GM12864 (cell line): ENCODE measurements around the gene IRGC.

Experiments used
- DNase-seq: peaks from one replicate; pipeline ENCODE4 v3.0.0-alpha.2; 2011; ENCODE audit warnings: low read depth
- H3K4me3 ChIP-seq: 2 replicates; pipeline ENCODE4 v1.5.1; 2011; ENCODE audit warnings: mild to moderate bottlenecking, low read depth, low read length, control low read depth
- TF ChIP-seq, protein P1 (sequence below): IDR thresholded peaks from 2 replicates; pipeline ENCODE4 v1.5.1; 2011; ENCODE audit warnings: low read depth, mild to moderate bottlenecking, moderate library complexity, low read length, control low read depth, inconsistent platforms; ENCODE audit errors: missing control alignments

Gene IRGC, protein sequence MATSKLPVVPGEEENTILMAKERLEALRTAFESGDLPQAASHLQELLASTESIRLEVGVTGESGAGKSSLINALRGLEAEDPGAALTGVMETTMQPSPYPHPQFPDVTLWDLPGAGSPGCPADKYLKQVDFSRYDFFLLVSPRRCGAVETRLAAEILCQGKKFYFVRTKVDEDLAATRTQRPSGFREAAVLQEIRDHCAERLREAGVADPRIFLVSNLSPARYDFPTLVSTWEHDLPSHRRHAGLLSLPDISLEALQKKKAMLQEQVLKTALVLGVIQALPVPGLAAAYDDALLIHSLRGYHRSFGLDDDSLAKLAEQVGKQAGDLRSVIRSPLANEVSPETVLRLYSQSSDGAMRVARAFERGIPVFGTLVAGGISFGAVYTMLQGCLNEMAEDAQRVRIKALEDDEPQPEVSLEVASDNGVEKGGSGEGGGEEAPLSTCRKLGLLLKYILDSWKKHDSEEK

DNA sequence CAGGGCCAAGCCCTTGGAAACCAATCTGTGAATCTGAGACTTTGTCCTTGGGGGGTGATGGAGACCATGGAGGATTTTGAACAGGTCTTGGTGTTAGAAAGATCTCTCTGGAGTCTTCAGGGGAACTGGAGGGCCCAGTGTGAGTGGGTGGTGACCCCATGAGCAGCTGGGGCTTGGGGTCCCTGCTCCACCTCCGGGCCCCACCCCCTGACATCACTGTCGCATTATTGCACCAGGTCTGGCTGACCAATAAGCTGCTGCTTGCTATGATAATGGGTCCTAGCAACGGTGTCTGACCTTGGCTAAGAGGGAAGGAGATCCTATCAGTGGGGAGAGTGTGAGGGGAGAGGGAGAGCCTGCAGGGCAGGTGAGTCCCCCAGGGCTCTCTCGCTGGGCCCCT, at the start of gene IRGC:
Gene IRGC, plus strand, starts transcription at position 301 of the 400 bp plus-strand sequence. CDS start 2,483 bp downstream, outside the sequence.
- no peak for DNase-seq
- H3K4me3 ChIP-seq: no peak within 1 kb of the TSS
- TF ChIP-seq, protein P1, sequence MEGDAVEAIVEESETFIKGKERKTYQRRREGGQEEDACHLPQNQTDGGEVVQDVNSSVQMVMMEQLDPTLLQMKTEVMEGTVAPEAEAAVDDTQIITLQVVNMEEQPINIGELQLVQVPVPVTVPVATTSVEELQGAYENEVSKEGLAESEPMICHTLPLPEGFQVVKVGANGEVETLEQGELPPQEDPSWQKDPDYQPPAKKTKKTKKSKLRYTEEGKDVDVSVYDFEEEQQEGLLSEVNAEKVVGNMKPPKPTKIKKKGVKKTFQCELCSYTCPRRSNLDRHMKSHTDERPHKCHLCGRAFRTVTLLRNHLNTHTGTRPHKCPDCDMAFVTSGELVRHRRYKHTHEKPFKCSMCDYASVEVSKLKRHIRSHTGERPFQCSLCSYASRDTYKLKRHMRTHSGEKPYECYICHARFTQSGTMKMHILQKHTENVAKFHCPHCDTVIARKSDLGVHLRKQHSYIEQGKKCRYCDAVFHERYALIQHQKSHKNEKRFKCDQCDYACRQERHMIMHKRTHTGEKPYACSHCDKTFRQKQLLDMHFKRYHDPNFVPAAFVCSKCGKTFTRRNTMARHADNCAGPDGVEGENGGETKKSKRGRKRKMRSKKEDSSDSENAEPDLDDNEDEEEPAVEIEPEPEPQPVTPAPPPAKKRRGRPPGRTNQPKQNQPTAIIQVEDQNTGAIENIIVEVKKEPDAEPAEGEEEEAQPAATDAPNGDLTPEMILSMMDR: no peak

DNA sequence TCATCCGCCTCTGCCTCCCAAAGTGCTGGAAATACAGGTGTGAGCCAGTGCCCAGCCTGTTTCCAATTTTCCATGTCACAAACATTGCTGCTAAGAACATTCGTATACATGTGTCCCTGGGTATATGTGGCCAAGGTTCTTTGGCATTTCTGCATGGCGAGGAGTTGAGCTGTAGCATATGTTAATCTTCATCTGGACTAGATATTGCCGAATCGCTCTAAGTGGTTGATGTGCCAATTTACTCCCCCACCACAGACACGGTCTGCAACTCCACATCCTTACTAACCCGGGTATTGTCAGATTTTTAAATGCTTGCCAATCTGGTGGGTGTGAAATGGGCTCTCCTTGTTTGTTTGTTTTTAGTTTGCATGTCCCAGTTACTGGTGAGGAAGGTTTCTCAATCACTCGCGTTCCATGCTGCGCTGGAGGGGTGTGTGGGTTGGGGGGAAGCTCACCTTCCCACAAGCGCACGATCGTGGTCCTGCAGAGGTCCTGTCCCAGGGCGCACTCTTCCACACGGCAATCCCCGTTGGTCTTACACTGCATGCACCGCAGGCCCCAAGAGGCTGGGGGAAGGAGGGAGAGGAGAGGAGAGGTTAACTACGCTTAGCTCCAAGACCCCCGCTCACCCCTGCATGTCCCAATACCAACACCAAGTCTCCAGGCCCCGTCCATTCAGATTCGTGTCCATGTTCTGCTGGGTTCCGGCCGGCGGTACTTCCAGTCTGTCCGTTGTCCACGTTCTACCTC, 48.6 kb upstream of the IRGC start:
- no peak for DNase-seq
- H3K4me3 ChIP-seq: no peak overlapping the region
- TF ChIP-seq, protein P1: no peak

DNA sequence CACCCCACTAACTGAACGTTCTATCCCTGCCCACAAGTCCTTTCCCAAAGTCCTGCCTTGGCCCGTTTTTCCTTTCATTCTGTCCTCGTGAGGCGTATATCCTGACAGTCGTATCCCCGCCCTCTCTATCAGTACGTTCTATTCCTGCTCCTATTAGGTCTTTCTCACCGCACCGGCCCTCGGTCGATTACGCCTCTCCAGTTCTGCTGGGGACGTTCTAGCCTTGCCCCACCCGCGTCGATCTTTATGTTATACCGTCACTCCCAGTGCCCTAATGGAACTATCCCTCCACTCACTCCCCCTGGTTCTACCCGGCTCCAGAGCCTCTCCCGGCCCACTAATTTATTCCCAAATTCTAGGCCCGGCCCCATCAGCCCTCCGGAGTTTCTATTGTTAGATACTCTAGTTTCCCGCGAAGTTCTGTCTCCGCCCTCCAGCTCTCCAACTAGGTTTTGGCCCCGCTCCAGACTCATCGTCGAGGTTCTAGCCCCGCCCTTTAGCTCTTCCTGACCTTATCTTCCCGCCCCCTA, 47.9 kb upstream of the IRGC start:
- no peak overlapping the region; the same call in 1 of the 2 replicates for H3K4me3 ChIP-seq
- no peak for DNase-seq
- TF ChIP-seq, protein P1: no peak

DNA sequence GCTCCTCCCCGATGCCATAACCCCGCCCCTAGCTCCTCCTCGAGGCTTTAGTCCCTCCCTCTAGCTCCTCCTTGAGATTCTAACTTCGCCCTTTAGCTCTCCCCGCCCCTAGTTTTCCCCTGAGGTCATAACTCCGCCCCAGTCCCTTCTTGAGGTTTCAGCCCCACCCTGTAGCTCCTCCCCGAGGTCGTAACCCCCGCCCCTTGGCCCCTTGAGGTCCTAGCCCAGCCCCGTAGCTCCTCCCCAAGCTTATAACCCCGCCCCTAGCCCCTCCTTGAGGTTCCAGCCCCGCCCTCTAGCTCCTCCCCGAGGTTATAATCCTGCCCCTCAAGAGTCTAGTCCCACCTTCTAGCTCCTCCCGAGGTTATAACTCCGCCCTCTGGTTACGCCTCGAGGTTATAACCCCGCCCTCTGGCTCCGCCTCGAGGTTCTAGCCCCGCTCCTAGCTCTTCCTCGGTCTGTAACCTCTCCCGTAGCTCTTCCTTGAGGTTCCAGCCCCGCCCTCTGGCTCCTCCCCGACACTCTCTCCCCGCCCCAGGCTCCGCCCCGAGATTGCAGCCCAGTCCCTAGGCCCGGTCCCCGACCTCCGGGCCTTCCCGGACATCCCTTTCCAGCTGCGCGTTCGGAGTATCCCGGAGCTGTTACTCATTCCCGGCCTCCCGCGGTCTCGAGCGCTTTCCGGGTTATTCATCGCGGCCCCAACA, 47.3 kb upstream of the IRGC start:
- peak overlapping the region; percentile 54 for H3K4me3 ChIP-seq
- TF ChIP-seq, protein P1: no peak
- peak; percentile 92 for DNase-seq

DNA sequence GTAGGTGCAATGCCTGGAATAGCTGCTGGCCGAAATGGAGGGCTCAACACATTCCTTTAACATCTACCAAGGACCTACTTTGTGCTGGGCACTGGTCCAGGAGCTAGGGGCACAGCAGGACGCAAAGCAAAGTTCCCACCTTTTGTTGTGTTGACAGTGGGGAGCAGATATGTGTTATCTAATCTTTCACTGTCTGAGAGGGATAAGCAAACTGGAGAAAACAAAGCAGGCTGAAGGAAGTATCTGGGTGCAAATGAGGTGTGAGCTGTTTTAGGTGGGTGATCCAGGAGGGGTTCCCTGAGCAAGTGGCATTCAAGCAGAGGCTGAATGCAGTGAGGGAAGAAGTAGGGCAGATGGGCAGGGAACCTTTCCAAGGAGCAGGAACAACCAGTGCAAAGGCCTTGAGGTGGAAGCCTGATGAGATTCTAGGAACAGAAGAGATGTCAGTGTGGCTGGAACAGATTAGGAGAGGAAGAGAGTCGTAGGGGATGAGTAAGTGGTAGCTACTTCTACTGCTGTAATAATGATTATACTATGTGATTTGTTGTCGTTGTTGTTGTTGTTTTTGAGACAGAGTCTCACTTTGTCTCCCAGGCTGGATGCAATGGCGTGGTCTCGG, 43.7 kb upstream of the IRGC start:
- H3K4me3 ChIP-seq: no peak overlapping the region
- no peak for DNase-seq
- TF ChIP-seq, protein P1: no peak

DNA sequence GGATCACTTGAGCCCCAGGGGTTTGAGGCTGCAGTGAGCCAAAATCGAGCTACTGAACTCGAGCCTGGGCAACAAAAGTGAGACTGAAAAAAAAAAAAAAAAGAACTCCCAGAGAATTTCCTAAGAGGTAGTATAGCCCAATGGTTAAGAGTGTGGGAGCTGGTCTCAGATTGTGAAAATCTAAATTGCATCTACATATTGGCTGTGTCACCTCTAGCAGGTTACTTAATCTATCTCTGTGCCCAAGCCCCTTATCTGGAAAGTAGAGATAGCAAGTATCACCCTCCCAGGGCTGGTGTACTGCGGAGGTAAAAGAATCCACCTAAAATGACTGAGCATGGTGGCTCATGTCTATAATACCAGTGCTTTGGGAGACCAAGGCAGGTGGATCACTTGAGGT, 42.2 kb upstream of the IRGC start:
- TF ChIP-seq, protein P1: no peak
- no peak overlapping the region for H3K4me3 ChIP-seq
- no peak for DNase-seq
